Choroid plexus epithelial cell (primary cell): ENCODE results near the gene DYNLT1.
"Not testable (repeated sequence)": the region's sequence is repeated elsewhere in the genome, so short reads cannot be mapped to it uniquely, and the experiment has no call there.

Experiments
- DNase-seq: peaks from one replicate; pipeline ENCODE4 v3.0.0-alpha.2; 2010; ENCODE audit warnings: low read depth
- H3K4me3 ChIP-seq: 2 replicates; pipeline ENCODE4 v1.5.1; 2011; ENCODE audit warnings: low read depth, mild to moderate bottlenecking, control low read depth, low read length, moderate library complexity
- CTCF ChIP-seq: conservative IDR thresholded peaks from 2 replicates; pipeline ENCODE4 v1.5.1; 2011; ENCODE audit warnings: low read depth, mild to moderate bottlenecking, control low read depth, inconsistent platforms, low read length, moderate library complexity

DYNLT1 gene

GRCh38 chr6:158619922-158620801 is 24.4 kb downstream of the DYNLT1 start:
- H3K4me3 ChIP-seq, result no peak overlapping the region
- DNase-seq, result no peak
- TF ChIP-seq CTCF, result no peak

GRCh38 chr6:158618289-158618688 is 26.3 kb downstream of the DYNLT1 start:
- not testable (repeated sequence) for DNase-seq, H3K4me3 ChIP-seq

GRCh38 chr6:158614606-158615005 is 29.9 kb downstream of the DYNLT1 start:
- not testable (repeated sequence) for DNase-seq, H3K4me3 ChIP-seq

GRCh38 chr6:158611541-158612370 is 32.8 kb downstream of the DYNLT1 start:
- no peak overlapping the region for H3K4me3 ChIP-seq
- peak; percentile 9 for DNase-seq
- TF ChIP-seq CTCF, result no peak

GRCh38 chr6:158611039-158611438 is 33.5 kb downstream of the DYNLT1 start:
- no peak overlapping the region for H3K4me3 ChIP-seq
- no peak for DNase-seq
- TF ChIP-seq CTCF, result no peak

- DNase-seq, result no peak
- no peak overlapping the region for H3K4me3 ChIP-seq
- TF ChIP-seq CTCF, result no peak
Measured at GRCh38 chr6:158610319-158610968, 34.1 kb downstream of the DYNLT1 start.

- no peak for TF ChIP-seq CTCF
- DNase-seq, result no peak
Measured at GRCh38 chr6:158609455-158610155, 34.9 kb downstream of the DYNLT1 start.

More at GRCh38 chr6:158609455-158610155, 34.9 kb downstream of the DYNLT1 start:
- H3K4me3 ChIP-seq, result no peak overlapping the region
